Measurements from ENCODE around the gene KHK.
A peak's percentile ranks its signal among the peaks of the same experiment; 100 is the strongest.

The KHK gene

GRCh38 chr2:27071990-27072830 lies 14.4 kb upstream of the KHK start:
- H2AFZ ChIP-seq (ENCODE audit: low read length) = peak overlapping the region; percentile 92
- H2BK5ac ChIP-seq (ENCODE audit: low read length) = peak overlapping the region; percentile 89
- no peak overlapping the region for H2BK12ac ChIP-seq (ENCODE audit: low read length)
- H2BK120ac ChIP-seq (ENCODE audit: low read depth, low read length) = peak overlapping the region; percentile 66
- peaks cover 7% of the 10 kb centered on the region for H3K79me1 ChIP-seq (ENCODE audit: low read depth, low read length)
- H3K36me3 ChIP-seq (replicated peaks in 1 of 2; ENCODE audit: control insufficient read depth in 2 of 2, insufficient read depth in 2 of 2, low read length in 2 of 2) = peaks cover 23 to 34% of the 10 kb centered on the region in 2 donors
- H3K9me3 ChIP-seq (replicated peaks in 1 of 2; ENCODE audit: control insufficient read depth in 2 of 2, insufficient read depth in 1 of 2, low read depth in 1 of 2, low read length in 2 of 2) = no peaks in the 10 kb centered on the region
- H4K8ac ChIP-seq (ENCODE audit: low read depth, low read length) = no peak overlapping the region
- DNase-seq (ENCODE audit: low spot score) = no peak
- peak overlapping the region; percentile 81 to 94 for H3K4me3 ChIP-seq (ENCODE audit: low read length in 2 of 2)
- peak overlapping the region; percentile 90 for H3K9ac ChIP-seq (ENCODE audit: low read depth, low read length, poor library complexity)
- H3K23ac ChIP-seq (ENCODE audit: low read depth, low read length, poor library complexity) = peak overlapping the region; percentile 95
- H3K27ac ChIP-seq (replicated peaks; ENCODE audit: low read length) = peak overlapping the region; percentile 51
- H3K4me2 ChIP-seq (ENCODE audit: insufficient read depth, low read length, poor library complexity, severe bottlenecking) = peak overlapping the region; percentile 92
- H3K4me1 ChIP-seq (ENCODE audit: control insufficient read depth in 2 of 2, insufficient read depth in 1 of 2, low read depth in 1 of 2, low read length in 2 of 2) = peaks cover 12 to 27% of the 10 kb centered on the region in 2 donors
- H3K18ac ChIP-seq (ENCODE audit: low read length) = peak overlapping the region; percentile 95
- peak overlapping the region; percentile 13 for H2BK15ac ChIP-seq (ENCODE audit: low read length)
- WGBS, 2 donors (ENCODE audit: extremely low coverage in 2 of 2, insufficient read length in 2 of 2, insufficient replicate concordance in 1 of 2) = no CpG with 5 or more reads among the region's 34 CpGs
- peak overlapping the region; percentile 82 for H2AK5ac ChIP-seq (ENCODE audit: low read depth, low read length)
- no peak overlapping the region for H3K14ac ChIP-seq (ENCODE audit: low read length)
- H3K4ac ChIP-seq (ENCODE audit: low read length) = no peak overlapping the region
- no peak overlapping the region for H4K91ac ChIP-seq (ENCODE audit: low read depth, low read length, poor library complexity)
- H3K27me3 ChIP-seq (ENCODE audit: control insufficient read depth in 3 of 3, insufficient read depth in 3 of 3, low read depth in 1 of 3, low read length in 3 of 3) = no peaks in the 10 kb centered on the region

GRCh38 chr2:27072920-27073319 lies 13.7 kb upstream of the KHK start:
- Histone ChIP-seq H2BK12ac (ENCODE audit: low read length) (no peak overlapping the region), H3K4me3 (ENCODE audit: low read length in 2 of 2) (peak overlapping the region in 1 of 2 donors; percentile 94), H3K14ac (ENCODE audit: low read length) (no peak overlapping the region)

GRCh38 chr2:27073782-27074181 lies 12.8 kb upstream of the KHK start:
- Histone ChIP-seq H3K4me3 (ENCODE audit: low read length in 2 of 2) (no peak overlapping the region), H3K4ac (ENCODE audit: low read length) (no peak overlapping the region), H3K36me3 (replicated peaks in 1 of 2; ENCODE audit: control insufficient read depth in 2 of 2, insufficient read depth in 2 of 2, low read length in 2 of 2) (peaks cover 12 to 18% of the 10 kb centered on the region in 2 donors), H4K91ac (ENCODE audit: low read depth, low read length, poor library complexity) (no peak overlapping the region), H2AK5ac (ENCODE audit: low read depth, low read length) (no peak overlapping the region), H2AFZ (ENCODE audit: low read length) (no peak overlapping the region), H3K27me3 (ENCODE audit: control insufficient read depth in 3 of 3, insufficient read depth in 3 of 3, low read depth in 1 of 3, low read length in 3 of 3) (no peaks in the 10 kb centered on the region), H3K9ac (ENCODE audit: low read depth, low read length, poor library complexity) (no peak overlapping the region), H3K79me1 (ENCODE audit: low read depth, low read length) (peaks cover 5% of the 10 kb centered on the region), H3K14ac (ENCODE audit: low read length) (no peak overlapping the region), H3K9me3 (replicated peaks in 1 of 2; ENCODE audit: control insufficient read depth in 2 of 2, insufficient read depth in 1 of 2, low read depth in 1 of 2, low read length in 2 of 2) (no peaks in the 10 kb centered on the region), H3K23ac (ENCODE audit: low read depth, low read length, poor library complexity) (no peak overlapping the region), H4K8ac (ENCODE audit: low read depth, low read length) (no peak overlapping the region), H2BK15ac (ENCODE audit: low read length) (no peak overlapping the region), H3K27ac (replicated peaks; ENCODE audit: low read length) (no peak overlapping the region), H2BK12ac (ENCODE audit: low read length) (no peak overlapping the region), H3K4me1 (ENCODE audit: control insufficient read depth in 2 of 2, insufficient read depth in 1 of 2, low read depth in 1 of 2, low read length in 2 of 2) (peaks cover 15 to 38% of the 10 kb centered on the region in 2 donors), H3K18ac (ENCODE audit: low read length) (no peak overlapping the region), H2BK5ac (ENCODE audit: low read length) (no peak overlapping the region), H2BK120ac (ENCODE audit: low read depth, low read length) (no peak overlapping the region), H3K4me2 (ENCODE audit: insufficient read depth, low read length, poor library complexity, severe bottlenecking) (no peak overlapping the region)
- no peak for DNase-seq (ENCODE audit: low spot score)
- no CpG with 5 or more reads among the region's 2 CpGs for WGBS, 2 donors (ENCODE audit: extremely low coverage in 2 of 2, insufficient read length in 2 of 2, insufficient replicate concordance in 1 of 2)

More at GRCh38 chr2:27072920-27073319, 13.7 kb upstream of the KHK start:
- H4K91ac ChIP-seq (ENCODE audit: low read depth, low read length, poor library complexity) = no peak overlapping the region
- peak overlapping the region; percentile 89 for H2BK5ac ChIP-seq (ENCODE audit: low read length)
- H4K8ac ChIP-seq (ENCODE audit: low read depth, low read length) = no peak overlapping the region
- H3K18ac ChIP-seq (ENCODE audit: low read length) = no peak overlapping the region
- no CpG with 5 or more reads among the region's 5 CpGs for WGBS, 2 donors (ENCODE audit: extremely low coverage in 2 of 2, insufficient read length in 2 of 2, insufficient replicate concordance in 1 of 2)
- H3K36me3 ChIP-seq (replicated peaks in 1 of 2; ENCODE audit: control insufficient read depth in 2 of 2, insufficient read depth in 2 of 2, low read length in 2 of 2) = peaks cover 20 to 27% of the 10 kb centered on the region in 2 donors
- peaks cover 12 to 30% of the 10 kb centered on the region in 2 donors for H3K4me1 ChIP-seq (ENCODE audit: control insufficient read depth in 2 of 2, insufficient read depth in 1 of 2, low read depth in 1 of 2, low read length in 2 of 2)
- peak overlapping the region; percentile 92 for H3K4me2 ChIP-seq (ENCODE audit: insufficient read depth, low read length, poor library complexity, severe bottlenecking)
- H3K27ac ChIP-seq (replicated peaks; ENCODE audit: low read length) = no peak overlapping the region
- no peak overlapping the region for H2AK5ac ChIP-seq (ENCODE audit: low read depth, low read length)
- peak overlapping the region; percentile 92 for H2AFZ ChIP-seq (ENCODE audit: low read length)
- no peaks in the 10 kb centered on the region for H3K9me3 ChIP-seq (replicated peaks in 1 of 2; ENCODE audit: control insufficient read depth in 2 of 2, insufficient read depth in 1 of 2, low read depth in 1 of 2, low read length in 2 of 2)
- H3K4ac ChIP-seq (ENCODE audit: low read length) = no peak overlapping the region
- no peak overlapping the region for H3K23ac ChIP-seq (ENCODE audit: low read depth, low read length, poor library complexity)
- H3K27me3 ChIP-seq (ENCODE audit: control insufficient read depth in 3 of 3, insufficient read depth in 3 of 3, low read depth in 1 of 3, low read length in 3 of 3) = no peaks in the 10 kb centered on the region
- H2BK15ac ChIP-seq (ENCODE audit: low read length) = no peak overlapping the region
- no peak overlapping the region for H2BK120ac ChIP-seq (ENCODE audit: low read depth, low read length)
- DNase-seq (ENCODE audit: low spot score) = no peak
- peaks cover 5% of the 10 kb centered on the region for H3K79me1 ChIP-seq (ENCODE audit: low read depth, low read length)
- H3K9ac ChIP-seq (ENCODE audit: low read depth, low read length, poor library complexity) = no peak overlapping the region

- H3K9me3 ChIP-seq (replicated peaks in 1 of 2; ENCODE audit: control insufficient read depth in 2 of 2, insufficient read depth in 1 of 2, low read depth in 1 of 2, low read length in 2 of 2) = no peaks in the 10 kb centered on the region
- H2BK15ac ChIP-seq (ENCODE audit: low read length) = no peak overlapping the region
- peaks cover 19 to 41% of the 10 kb centered on the region in 2 donors for H3K4me1 ChIP-seq (ENCODE audit: control insufficient read depth in 2 of 2, insufficient read depth in 1 of 2, low read depth in 1 of 2, low read length in 2 of 2)
- no peak overlapping the region for H2BK120ac ChIP-seq (ENCODE audit: low read depth, low read length)
- H3K27me3 ChIP-seq (ENCODE audit: control insufficient read depth in 3 of 3, insufficient read depth in 3 of 3, low read depth in 1 of 3, low read length in 3 of 3) = no peaks in the 10 kb centered on the region
- no peak overlapping the region for H3K18ac ChIP-seq (ENCODE audit: low read length)
- no peak overlapping the region for H2AK5ac ChIP-seq (ENCODE audit: low read depth, low read length)
- H3K14ac ChIP-seq (ENCODE audit: low read length) = no peak overlapping the region
- no peak overlapping the region for H3K4me2 ChIP-seq (ENCODE audit: insufficient read depth, low read length, poor library complexity, severe bottlenecking)
- peaks cover under 1 to 7% of the 10 kb centered on the region in 2 donors for H3K36me3 ChIP-seq (replicated peaks in 1 of 2; ENCODE audit: control insufficient read depth in 2 of 2, insufficient read depth in 2 of 2, low read length in 2 of 2)
- H3K27ac ChIP-seq (replicated peaks; ENCODE audit: low read length) = no peak overlapping the region
- no peak overlapping the region for H3K4ac ChIP-seq (ENCODE audit: low read length)
- no peak overlapping the region for H2BK12ac ChIP-seq (ENCODE audit: low read length)
- WGBS, 2 donors (ENCODE audit: extremely low coverage in 2 of 2, insufficient read length in 2 of 2, insufficient replicate concordance in 1 of 2) = no CpG with 5 or more reads among the region's 4 CpGs
- peaks cover 5% of the 10 kb centered on the region for H3K79me1 ChIP-seq (ENCODE audit: low read depth, low read length)
- no peak overlapping the region for H2BK5ac ChIP-seq (ENCODE audit: low read length)
- no peak overlapping the region for H3K23ac ChIP-seq (ENCODE audit: low read depth, low read length, poor library complexity)
- peak overlapping the region; percentile 26 for H2AFZ ChIP-seq (ENCODE audit: low read length)
- no peak overlapping the region for H3K9ac ChIP-seq (ENCODE audit: low read depth, low read length, poor library complexity)
- no peak overlapping the region for H4K8ac ChIP-seq (ENCODE audit: low read depth, low read length)
- H4K91ac ChIP-seq (ENCODE audit: low read depth, low read length, poor library complexity) = no peak overlapping the region
- no peak overlapping the region for H3K4me3 ChIP-seq (ENCODE audit: low read length in 2 of 2)
- no peak for DNase-seq (ENCODE audit: low spot score)
Measured at GRCh38 chr2:27074738-27075565, 11.6 kb upstream of the KHK start.

Measured in neuronal stem cell (in vitro differentiated cells).